HG03571 (cell line): ENCODE measurements around the gene TOP1.
"Not testable (repeated sequence)": the region's sequence is repeated elsewhere in the genome, so short reads cannot be mapped to it uniquely, and the experiment has no call there.

Experiments used
- ATAC-seq: cut with Tn5 transposase; IDR thresholded peaks from one replicate; pipeline ENCODE4 v1.9.1; 2021; ENCODE audit not compliant: unreplicated experiment

Gene TOP1

GRCh38 chr20:41126719-41127118, 98.1 kb downstream of the TOP1 start:
- ATAC-seq: no peak

GRCh38 chr20:41128317-41128716, 99.7 kb downstream of the TOP1 start:
- not testable (repeated sequence) for ATAC-seq

- ATAC-seq: no peak
These were observed 103.2 kb downstream of the TOP1 start for GRCh38 chr20:41131594-41132387.

- ATAC-seq: not testable (repeated sequence)
These were observed 103.8 kb downstream of the TOP1 start for GRCh38 chr20:41132388-41132775.

GRCh38 chr20:41133709-41134361, 105.2 kb downstream of the TOP1 start:
- peak; percentile 52 for ATAC-seq

- ATAC-seq: no peak
These were observed 106.0 kb downstream of the TOP1 start for GRCh38 chr20:41134362-41135186.

- no peak for ATAC-seq
These were observed 106.7 kb downstream of the TOP1 start for GRCh38 chr20:41135187-41135887.

GRCh38 chr20:41135888-41136679, 107.5 kb downstream of the TOP1 start:
- no peak for ATAC-seq

GRCh38 chr20:41136680-41137613, 108.3 kb downstream of the TOP1 start, which contains the start of gene PLCG1:
PLCG1 (plus strand) TSS chr20:41137543; CDS start chr20:41137642, 99 bp downstream.
- peak; percentile 51 for ATAC-seq

GRCh38 chr20:41137614-41138474, 109.2 kb downstream of the TOP1 start:
- ATAC-seq: peak; percentile 14

GRCh38 chr20:41138475-41139226, 110.0 kb downstream of the TOP1 start:
- ATAC-seq: no peak

- no peak for ATAC-seq
These were observed 110.8 kb downstream of the TOP1 start for GRCh38 chr20:41139227-41140093.

- no peak for ATAC-seq
These were observed 111.9 kb downstream of the TOP1 start for GRCh38 chr20:41140226-41141133.

GRCh38 chr20:41141153-41141815, 112.7 kb downstream of the TOP1 start:
- ATAC-seq: no peak

GRCh38 chr20:41142245-41142644, 113.6 kb downstream of the TOP1 start:
- ATAC-seq: no peak
